A549 (cell line): Measurements from ENCODE around the gene CHRNB1. TPM values are rescaled to one million over a fixed set of nuclear protein-coding genes. Genes with fewer than 3 reads are reported as not detected.

Source experiments
- ATAC-seq, 2 experiments: fragments of 200-7000 bp in 1 of 2; fragments of >200 bp in 1 of 2; cut with Nextera tagmentation in 1 of 2; cut with Tn5 transposase in 1 of 2; 3 replicates each; pipeline versions ENCODE4 v1.8.0 to v1.9.1; 2018 to 2020; ENCODE audit warnings: mild to moderate bottlenecking in 1 of 2, moderate library complexity in 1 of 2
- CTCF ChIA-PET: fragments of 300-600 bp; sonication (Branson Sonifier 250); formaldehyde crosslinking; extraction: SDS; loops from one replicate; lab custom pipeline; 2021; ENCODE audit warnings: antibody characterized with exemption, inconsistent platforms; lab: Yijun Ruan, JAX
- POLR2A ChIA-PET: fragments of 350-600 bp; formaldehyde crosslinking; extraction: SDS; loops from one replicate; lab custom pipeline; 2021; ENCODE audit warnings: antibody characterized with exemption, inconsistent platforms; lab: Yijun Ruan, JAX
- DNase-seq, 2 experiments: peaks; one replicate each; pipeline versions ENCODE4 v3.0.0 to v3.0.0-alpha.2; 2011 to 2016; ENCODE audit warnings: low read depth in 1 of 2, low spot score in 1 of 2
- FAIRE-seq: peaks from 2 replicates; lab custom pipeline; 2011; peaks lifted over from hg19 to GRCh38; lab: Jason Lieb, UNC
- H3K27ac ChIP-seq, 2 experiments: fragments of >200 bp; sonication (Bioruptor Twin); formaldehyde crosslinking; 3 replicates each; pipeline ENCODE4 v1.5.1; 2016 to 2017
- H3K4me1 ChIP-seq: fragments of >200 bp; sonication (Bioruptor Twin); formaldehyde crosslinking; 3 replicates; pipeline ENCODE4 v1.6.1; 2016
- H3K4me2 ChIP-seq: fragments of >200 bp; sonication (Bioruptor Twin); formaldehyde crosslinking; 3 replicates; pipeline ENCODE4 v1.6.1; 2016
- H3K4me3 ChIP-seq: fragments of >200 bp; sonication (Bioruptor Twin); formaldehyde crosslinking; 3 replicates; pipeline ENCODE4 v1.5.1; 2016
- H3K9me3 ChIP-seq: fragments of >200 bp; sonication (Bioruptor Twin); formaldehyde crosslinking; 3 replicates; pipeline ENCODE4 v1.6.1; 2016
- BHLHE40 ChIP-seq: IDR thresholded peaks from 2 replicates; pipeline ENCODE4 v1.6.1; 2012; ENCODE audit warnings: low read depth, low read length, inconsistent platforms
- CBX2 ChIP-seq: fragments of 200-600 bp; sonication (generic); IDR thresholded peaks from 2 replicates; pipeline ENCODE4 v1.6.1; 2016; ENCODE audit warnings: low read depth, mild to moderate bottlenecking, borderline replicate concordance
- EHMT2 ChIP-seq: fragments of 200-600 bp; sonication (generic); IDR thresholded peaks from 2 replicates; pipeline ENCODE4 v1.6.1; 2016; ENCODE audit warnings: antibody characterized with exemption, low read depth, mild to moderate bottlenecking, moderate library complexity
- ESRRA ChIP-seq: fragments of 150-350 bp; IDR thresholded peaks from 2 replicates; pipeline ENCODE4 v1.6.1; 2014; ENCODE audit warnings: mild to moderate bottlenecking, low read length, borderline replicate concordance
- FOSB ChIP-seq: fragments of 250-450 bp; sonication (Bioruptor Pico); IDR thresholded peaks from 2 replicates; pipeline ENCODE4 v1.5.0; 2020; ENCODE audit warnings: mild to moderate bottlenecking, moderate library complexity
- FOXS1 ChIP-seq: fragments of 250-450 bp; sonication (Bioruptor Pico); IDR thresholded peaks from 2 replicates; pipeline ENCODE4 v1.5.0; 2020; ENCODE audit warnings: mild to moderate bottlenecking, moderate library complexity
- GATA3 ChIP-seq: IDR thresholded peaks from 2 replicates; pipeline ENCODE4 v1.6.1; 2012; ENCODE audit warnings: borderline replicate concordance
- HDAC2 ChIP-seq: fragments of 200-600 bp; sonication (generic); IDR thresholded peaks from 2 replicates; pipeline ENCODE4 v1.6.1; 2016
- HEYL ChIP-seq: fragments of 250-450 bp; sonication (Bioruptor Pico); IDR thresholded peaks from 2 replicates; pipeline ENCODE4 v1.8.0; 2021; ENCODE audit warnings: mild to moderate bottlenecking, moderate library complexity
- HOXA7 ChIP-seq: fragments of 250-450 bp; sonication (Bioruptor Pico); IDR thresholded peaks from 2 replicates; pipeline ENCODE4 v1.5.0; 2020; ENCODE audit warnings: mild to moderate bottlenecking, moderate library complexity
- HOXB13 ChIP-seq: fragments of 250-450 bp; sonication (Bioruptor Pico); IDR thresholded peaks from 2 replicates; pipeline ENCODE4 v1.5.0; 2020; ENCODE audit warnings: low read depth, mild to moderate bottlenecking, moderate library complexity
- KDM5A ChIP-seq: fragments of 200-600 bp; sonication (generic); IDR thresholded peaks from 2 replicates; pipeline ENCODE4 v1.6.1; 2016; ENCODE audit warnings: antibody characterized with exemption, mild to moderate bottlenecking
- MAFK ChIP-seq: fragments of 450-650 bp; IDR thresholded peaks from 2 replicates; pipeline ENCODE4 v1.6.1; 2014; ENCODE audit not compliant: partially characterized antibody
- MYC ChIP-seq: IDR thresholded peaks from 2 replicates; pipeline ENCODE4 v1.6.1; 2012; ENCODE audit warnings: mild to moderate bottlenecking, inconsistent platforms, low read length, improper control_type of control experiment, borderline replicate concordance
- NFE2L2 ChIP-seq: fragments of 150-350 bp; conservative IDR thresholded peaks from 2 replicates; pipeline ENCODE4 v1.6.1; 2014; ENCODE audit warnings: low read length
- PHF8 ChIP-seq: fragments of 200-600 bp; sonication (generic); IDR thresholded peaks from 2 replicates; pipeline ENCODE4 v1.6.1; 2016; ENCODE audit warnings: low read depth, mild to moderate bottlenecking, antibody characterized with exemption, moderate library complexity, borderline replicate concordance
- POLR2A ChIP-seq: IDR thresholded peaks from 2 replicates; pipeline ENCODE4 v1.6.1; 2012; ENCODE audit warnings: mild to moderate bottlenecking, low read length
- RAD21 ChIP-seq, 2 experiments: fragments of >200 bp in 1 of 2; sonication (Bioruptor Twin) in 1 of 2; formaldehyde crosslinking in 1 of 2; IDR thresholded peaks in 1 of 2; conservative IDR thresholded peaks in 1 of 2; 2 replicates in 1 of 2; 3 replicates in 1 of 2; pipeline ENCODE4 v1.6.1; 2012 to 2018; ENCODE audit warnings: inconsistent platforms in 1 of 2
- RFX5 ChIP-seq: fragments of 450-650 bp; IDR thresholded peaks from 2 replicates; pipeline ENCODE4 v1.7.1; 2014; ENCODE audit warnings: antibody characterized with exemption, mild to moderate bottlenecking, moderate library complexity
- RNF2 ChIP-seq: fragments of 200-600 bp; sonication (generic); IDR thresholded peaks from 2 replicates; pipeline ENCODE4 v1.6.1; 2016; ENCODE audit warnings: low read depth, mild to moderate bottlenecking, antibody characterized with exemption, moderate library complexity, borderline replicate concordance
- ZC3H11A ChIP-seq: fragments of 450-650 bp; IDR thresholded peaks from 2 replicates; pipeline ENCODE4 v1.6.1; 2014; ENCODE audit warnings: antibody characterized with exemption, mild to moderate bottlenecking
- ZFP36 ChIP-seq: fragments of 450-650 bp; IDR thresholded peaks from 2 replicates; pipeline ENCODE4 v1.6.1; 2014; ENCODE audit warnings: borderline replicate concordance; ENCODE audit not compliant: partially characterized antibody
- WGBS: methylation state at CpG from one replicate; pipeline ENCODE4 v1.1.6; 2017; ENCODE audit errors: missing lambda C conversion rate; 5-methylcytosine and 5-hydroxymethylcytosine counted together
- polyA plus RNA-seq, 4 experiments: library from polyadenylated mRNA; depleted of rRNA in 3 of 4; stranded (reverse); fragments of >200 nt; fragmentation: RNase III in 1 of 4; extraction: RNeasy Plus Mini Kit Qiagen cat#74134 plus additional on column Dnase treatment in 1 of 4; gene quantifications; 2 replicates in 3 of 4; 3 replicates in 1 of 4; pipeline ENCODE4 v1.2.3, GENCODE V29; 2011 to 2017
- TF ChIP-seq, protein P1 (sequence below): IDR thresholded peaks from 2 replicates; pipeline ENCODE4 v1.6.1; 2012
- TF ChIP-seq, protein P2 (sequence below): fragments of >200 bp; sonication (Bioruptor Twin); formaldehyde crosslinking; IDR thresholded peaks from 3 replicates; pipeline ENCODE4 v1.5.1; 2016
- TF ChIP-seq, protein P3 (sequence below): fragments of >200 bp; sonication (Bioruptor Twin); formaldehyde crosslinking; IDR thresholded peaks from 2 replicates; pipeline ENCODE4 v1.6.1; 2016
- TF ChIP-seq, protein P4 (sequence below): fragments of >200 bp; sonication (Bioruptor Twin); formaldehyde crosslinking; IDR thresholded peaks from 3 replicates; pipeline ENCODE4 v1.6.1; 2016

The CHRNB1 gene
- polyA plus RNA-seq, 2 of the 4 experiments (the other 2 are of a cell fraction): 6.5 to 8.4 TPM

DNA sequence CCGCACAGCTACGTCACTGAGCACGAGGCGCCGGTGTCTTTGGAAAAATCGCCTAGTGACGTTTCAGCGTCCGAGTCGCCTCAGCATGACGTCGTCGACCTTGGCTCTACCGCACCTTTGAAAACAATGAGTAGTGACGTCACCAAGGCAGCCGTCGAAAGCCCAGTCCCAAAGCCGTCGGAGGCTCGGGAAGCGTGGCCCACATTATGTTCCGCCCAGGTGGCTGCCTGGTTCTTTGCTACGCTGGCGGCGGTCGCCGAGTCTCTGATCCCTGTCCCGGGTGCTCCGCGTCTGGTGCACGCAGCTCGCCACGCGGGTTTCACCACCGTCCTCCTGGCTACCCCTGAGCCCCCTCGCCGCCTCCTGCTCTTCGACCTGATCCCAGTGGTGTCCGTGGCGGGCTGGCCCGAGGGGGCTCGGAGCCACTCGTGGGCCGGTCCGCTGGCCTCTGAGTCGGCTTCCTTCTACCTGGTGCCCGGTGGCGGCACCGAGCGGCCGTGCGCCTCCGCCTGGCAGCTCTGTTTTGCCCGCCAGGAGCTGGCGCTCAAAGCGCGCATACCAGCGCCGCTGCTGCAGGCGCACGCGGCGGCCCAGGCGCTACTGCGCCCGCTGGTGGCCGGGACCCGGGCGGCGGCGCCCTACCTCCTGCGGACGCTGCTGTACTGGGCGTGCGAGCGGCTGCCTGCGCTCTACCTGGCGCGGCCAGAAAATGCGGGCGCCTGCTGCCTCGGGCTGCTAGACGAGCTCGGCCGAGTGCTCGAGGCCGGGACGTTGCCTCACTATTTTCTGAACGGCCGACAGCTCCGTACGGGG is 8.1 kb upstream of the CHRNB1 start (continued):
- TF ChIP-seq RAD21 (conservative IDR thresholded peaks at IDR 0.05 in 1 of 2, IDR thresholded peaks at IDR 0.05 in 1 of 2) (peak; percentile 75 to 95), ZC3H11A (no peak), ZFP36 (no peak)
- TF ChIP-seq, protein P1, sequence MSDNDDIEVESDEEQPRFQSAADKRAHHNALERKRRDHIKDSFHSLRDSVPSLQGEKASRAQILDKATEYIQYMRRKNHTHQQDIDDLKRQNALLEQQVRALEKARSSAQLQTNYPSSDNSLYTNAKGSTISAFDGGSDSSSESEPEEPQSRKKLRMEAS: peak; percentile 96
- TF ChIP-seq, protein P2, sequence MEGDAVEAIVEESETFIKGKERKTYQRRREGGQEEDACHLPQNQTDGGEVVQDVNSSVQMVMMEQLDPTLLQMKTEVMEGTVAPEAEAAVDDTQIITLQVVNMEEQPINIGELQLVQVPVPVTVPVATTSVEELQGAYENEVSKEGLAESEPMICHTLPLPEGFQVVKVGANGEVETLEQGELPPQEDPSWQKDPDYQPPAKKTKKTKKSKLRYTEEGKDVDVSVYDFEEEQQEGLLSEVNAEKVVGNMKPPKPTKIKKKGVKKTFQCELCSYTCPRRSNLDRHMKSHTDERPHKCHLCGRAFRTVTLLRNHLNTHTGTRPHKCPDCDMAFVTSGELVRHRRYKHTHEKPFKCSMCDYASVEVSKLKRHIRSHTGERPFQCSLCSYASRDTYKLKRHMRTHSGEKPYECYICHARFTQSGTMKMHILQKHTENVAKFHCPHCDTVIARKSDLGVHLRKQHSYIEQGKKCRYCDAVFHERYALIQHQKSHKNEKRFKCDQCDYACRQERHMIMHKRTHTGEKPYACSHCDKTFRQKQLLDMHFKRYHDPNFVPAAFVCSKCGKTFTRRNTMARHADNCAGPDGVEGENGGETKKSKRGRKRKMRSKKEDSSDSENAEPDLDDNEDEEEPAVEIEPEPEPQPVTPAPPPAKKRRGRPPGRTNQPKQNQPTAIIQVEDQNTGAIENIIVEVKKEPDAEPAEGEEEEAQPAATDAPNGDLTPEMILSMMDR: peak; percentile 99
- TF ChIP-seq, all 56 proteins: peak for 9

DNA sequence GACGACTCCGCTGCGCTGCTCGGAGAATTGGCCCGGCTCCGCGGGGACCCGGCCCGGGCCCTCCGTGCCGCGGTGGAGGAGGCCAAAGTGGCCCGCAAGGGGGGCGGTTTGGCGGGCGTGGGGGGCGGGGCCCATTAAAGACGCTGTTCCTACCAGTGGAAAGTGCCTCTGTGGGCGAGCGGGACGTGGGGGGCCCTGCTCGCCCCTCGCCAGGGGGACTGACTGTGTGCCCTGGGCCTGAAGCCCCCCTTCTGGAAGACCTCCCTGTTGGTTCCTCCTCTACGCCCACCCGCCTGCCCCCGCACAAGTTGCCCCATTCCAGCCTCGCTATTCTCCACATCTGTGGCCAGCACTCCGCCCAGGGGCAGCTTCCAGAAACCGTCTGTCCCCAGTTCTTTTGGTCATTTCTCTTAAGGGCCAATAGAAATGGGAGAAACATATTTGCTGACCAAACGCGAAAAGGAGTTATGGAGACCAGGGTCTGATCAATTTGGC is 7.4 kb upstream of the CHRNB1 start:
- POLR2A ChIA-PET: interaction anchor here (0.6 to 3.0 kb wide), 12 partner anchors 17 to 250 kb away, joined by 3 to 31 read pairs (median 4); partner anchors contain the start of genes PLSCR3, POLR2A, SLC35G6 and TMEM256
- CTCF ChIA-PET: interaction anchor here (0.6 to 17.0 kb wide), 59 partner anchors 12 to 301 kb away, joined by 3 to 342 read pairs (median 7); partner anchors contain the start of genes CHRNB1, KCTD11, NLGN2 and PLSCR3
- FAIRE-seq (no peak), DNase-seq (no peak), ATAC-seq (no peak)
- Histone ChIP-seq H3K27ac (peak overlapping the region in 1 of 2 experiments; percentile 71; a peak in 3 of 6 replicates), H3K4me1 (peaks cover 31% of the 10 kb centered on the region), H3K4me2 (peak overlapping the region; percentile 86), H3K4me3 (peak overlapping the region; percentile 55; the same call in 2 of the 3 replicates), H3K9me3 (no peaks in the 10 kb centered on the region)
- 51% methylated on average over 27 of the region's 31 CpGs for WGBS
- TF ChIP-seq MAFK: peak; percentile 2
- TF ChIP-seq RNF2: peak; percentile 88; the same call in 1 of the 2 replicates
- TF ChIP-seq KDM5A: no peak

DNA sequence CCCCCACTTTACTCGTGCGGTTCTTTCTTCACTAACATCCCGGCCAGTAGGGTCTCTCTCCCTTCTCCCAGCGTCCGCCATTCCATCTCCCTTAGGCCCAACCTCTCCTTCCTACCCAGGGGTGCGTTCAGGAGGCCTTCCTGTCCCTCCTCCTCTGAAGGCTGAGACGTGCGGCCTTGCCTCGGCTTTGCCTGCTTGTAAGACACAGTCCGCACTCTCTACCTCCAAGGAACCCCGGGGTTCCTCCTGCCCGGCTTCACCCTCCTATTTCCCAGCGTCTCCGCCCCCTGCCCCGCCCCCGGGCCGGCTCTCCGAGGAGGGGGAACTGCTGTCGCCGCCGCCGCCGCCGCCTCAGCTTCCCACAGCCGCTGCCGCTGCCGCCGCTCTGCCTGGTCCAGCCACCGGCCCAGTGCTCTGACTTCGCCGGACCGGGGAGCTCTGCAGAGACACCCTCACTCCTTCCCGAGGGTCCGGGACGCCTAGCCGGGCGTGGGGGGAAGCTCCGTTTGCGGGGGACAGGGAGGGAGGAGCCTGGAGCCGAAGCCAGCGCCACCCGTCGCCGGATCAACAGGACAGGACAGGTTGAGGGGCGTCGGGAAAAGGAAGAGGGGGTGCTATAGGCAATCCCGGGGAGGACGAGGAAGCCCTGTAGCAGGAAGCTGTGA is 6.8 kb upstream of the CHRNB1 start:
- Histone ChIP-seq H3K4me3 (no peak overlapping the region), H3K4me1 (peaks cover 31% of the 10 kb centered on the region), H3K4me2 (no peak overlapping the region), H3K9me3 (no peaks in the 10 kb centered on the region), H3K27ac (no peak overlapping the region)
- ATAC-seq: no peak
- WGBS: 85% methylated on average over 45 of the region's 48 CpGs
- CTCF ChIA-PET: interaction anchor here (0.6 to 17.0 kb wide), 22 partner anchors 12 to 177 kb away, joined by 3 to 342 read pairs (median 14); partner anchors contain the start of genes CHRNB1, KCTD11, PLSCR3 and SENP3
- FAIRE-seq: no peak
- no peak for DNase-seq
- POLR2A ChIA-PET: no interaction called here
- TF ChIP-seq NFE2L2 (no peak), KDM5A (no peak), ESRRA (no peak), HOXA7 (CRISPR knock-in tag) (no peak), HDAC2 (no peak), FOXS1 (CRISPR knock-in tag) (no peak), CBX2 (no peak), FOSB (CRISPR knock-in tag) (no peak), BHLHE40 (no peak), MYC (no peak), PHF8 (no peak), HEYL (no peak), GATA3 (no peak), POLR2A (no peak), EHMT2 (no peak), RFX5 (no peak), HOXB13 (CRISPR knock-in tag) (no peak)
- TF ChIP-seq, protein P3, sequence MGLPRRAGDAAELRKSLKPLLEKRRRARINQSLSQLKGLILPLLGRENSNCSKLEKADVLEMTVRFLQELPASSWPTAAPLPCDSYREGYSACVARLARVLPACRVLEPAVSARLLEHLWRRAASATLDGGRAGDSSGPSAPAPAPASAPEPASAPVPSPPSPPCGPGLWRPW: no peak
- TF ChIP-seq, protein P4, sequence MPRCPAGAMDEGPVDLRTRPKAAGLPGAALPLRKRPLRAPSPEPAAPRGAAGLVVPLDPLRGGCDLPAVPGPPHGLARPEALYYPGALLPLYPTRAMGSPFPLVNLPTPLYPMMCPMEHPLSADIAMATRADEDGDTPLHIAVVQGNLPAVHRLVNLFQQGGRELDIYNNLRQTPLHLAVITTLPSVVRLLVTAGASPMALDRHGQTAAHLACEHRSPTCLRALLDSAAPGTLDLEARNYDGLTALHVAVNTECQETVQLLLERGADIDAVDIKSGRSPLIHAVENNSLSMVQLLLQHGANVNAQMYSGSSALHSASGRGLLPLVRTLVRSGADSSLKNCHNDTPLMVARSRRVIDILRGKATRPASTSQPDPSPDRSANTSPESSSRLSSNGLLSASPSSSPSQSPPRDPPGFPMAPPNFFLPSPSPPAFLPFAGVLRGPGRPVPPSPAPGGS: no peak
- TF ChIP-seq, protein P2: no peak
